B cell (primary cell): ENCODE results near the gene CD274.

Experiments used
- EZH2 ChIP-seq: IDR thresholded peaks from 2 replicates; pipeline ENCODE4 v1.6.1; 2012; ENCODE audit warnings: borderline replicate concordance, low read depth, mild to moderate bottlenecking, moderate library complexity, low read length; ENCODE audit not compliant: insufficient read depth, poor library complexity, severe bottlenecking
- TF ChIP-seq, protein P1 (sequence below): fragments of 200-600 bp; IDR thresholded peaks from one replicate; pipeline ENCODE4 v1.8.0; 2022; ENCODE audit warnings: antibody characterized with exemption, mild to moderate bottlenecking

DNA sequence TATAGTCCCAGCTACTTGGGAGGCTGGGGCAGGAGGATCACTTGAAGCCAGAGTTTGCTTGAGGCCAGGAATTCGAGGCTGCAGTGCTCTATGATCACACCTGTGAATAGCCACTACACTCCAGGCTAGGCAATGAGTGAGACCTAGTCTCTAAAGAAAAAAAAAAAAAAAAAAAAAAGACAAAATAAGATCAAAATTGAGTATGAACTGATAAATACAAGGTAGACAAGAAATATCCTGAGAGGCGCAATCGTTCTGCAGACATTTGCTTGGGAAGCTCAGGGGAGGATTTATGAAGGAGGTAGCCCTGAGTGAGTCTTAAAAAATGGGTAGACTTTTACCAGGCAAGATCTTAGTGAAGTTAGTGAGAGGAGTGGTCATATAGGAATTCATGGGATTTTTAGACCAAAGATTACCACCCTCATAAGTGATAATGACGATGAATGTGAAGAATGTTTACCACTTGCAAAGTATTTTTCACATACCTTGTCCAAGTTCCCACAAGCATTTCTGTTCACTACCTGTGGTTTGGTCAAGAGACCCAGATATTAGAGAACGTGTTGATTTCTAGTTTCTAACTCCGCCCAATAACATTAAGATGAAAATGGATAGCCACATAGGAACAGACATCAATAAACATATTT lies 64.4 kb downstream of the CD274 start:
- TF ChIP-seq, protein P1, sequence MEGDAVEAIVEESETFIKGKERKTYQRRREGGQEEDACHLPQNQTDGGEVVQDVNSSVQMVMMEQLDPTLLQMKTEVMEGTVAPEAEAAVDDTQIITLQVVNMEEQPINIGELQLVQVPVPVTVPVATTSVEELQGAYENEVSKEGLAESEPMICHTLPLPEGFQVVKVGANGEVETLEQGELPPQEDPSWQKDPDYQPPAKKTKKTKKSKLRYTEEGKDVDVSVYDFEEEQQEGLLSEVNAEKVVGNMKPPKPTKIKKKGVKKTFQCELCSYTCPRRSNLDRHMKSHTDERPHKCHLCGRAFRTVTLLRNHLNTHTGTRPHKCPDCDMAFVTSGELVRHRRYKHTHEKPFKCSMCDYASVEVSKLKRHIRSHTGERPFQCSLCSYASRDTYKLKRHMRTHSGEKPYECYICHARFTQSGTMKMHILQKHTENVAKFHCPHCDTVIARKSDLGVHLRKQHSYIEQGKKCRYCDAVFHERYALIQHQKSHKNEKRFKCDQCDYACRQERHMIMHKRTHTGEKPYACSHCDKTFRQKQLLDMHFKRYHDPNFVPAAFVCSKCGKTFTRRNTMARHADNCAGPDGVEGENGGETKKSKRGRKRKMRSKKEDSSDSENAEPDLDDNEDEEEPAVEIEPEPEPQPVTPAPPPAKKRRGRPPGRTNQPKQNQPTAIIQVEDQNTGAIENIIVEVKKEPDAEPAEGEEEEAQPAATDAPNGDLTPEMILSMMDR: no peak
- no peak for TF ChIP-seq EZH2
